Measurements from ENCODE around the gene MAMDC4. TPM values are rescaled to one million over a fixed set of nuclear protein-coding genes. Genes with fewer than 3 reads are reported as not detected.

Gene MAMDC4
- total and polyA plus RNA-seq, 2 of the 8 experiments (the other 6 are each of a cell fraction or from before 2014, with no cell fraction given): 3.1 to 4.5 TPM

- no peak for TF ChIP-seq POLR2A (IDR thresholded peaks at IDR 0.05; ENCODE audit: control extremely low read depth in 1 of 2, low read depth in 2 of 2, low read length in 2 of 2)
Measured at GRCh38 chr9:136858452-136858843, 6.3 kb downstream of the MAMDC4 start (continued).

Data from H1 (cell line).